ENCODE measurements around the gene NFASC.

Gene NFASC

DNA sequence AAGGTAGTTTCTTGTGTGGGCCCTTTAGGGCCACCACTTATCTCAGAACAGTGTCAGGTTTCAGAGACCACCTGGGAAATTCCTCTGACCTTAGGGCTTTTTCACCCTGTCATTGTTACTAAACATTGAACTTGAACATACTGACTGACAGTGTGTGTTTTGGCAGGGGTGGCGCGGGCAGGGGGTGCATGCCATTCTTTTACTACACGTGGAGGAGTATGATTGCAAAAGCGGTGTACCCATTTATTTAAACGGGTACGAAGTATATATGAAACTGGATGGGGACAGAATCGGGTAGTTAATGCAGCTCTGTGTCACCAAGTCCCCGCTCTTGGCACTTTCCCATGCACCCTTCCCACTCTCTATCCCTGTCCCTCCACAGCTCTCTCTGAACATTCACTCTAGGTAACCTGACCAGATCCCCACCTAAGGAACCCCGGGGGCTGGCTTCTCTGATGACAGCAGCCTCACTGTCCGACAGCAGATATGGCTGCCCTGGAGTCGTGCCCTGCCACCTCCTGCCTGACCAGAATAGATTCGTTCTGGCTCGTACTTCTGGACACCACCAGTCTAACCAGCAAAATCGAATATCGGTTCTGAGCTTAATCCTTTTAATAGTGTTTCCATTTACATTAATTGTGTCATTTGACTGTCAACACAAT, 51.3 kb downstream of the NFASC start:
- DNase-seq (ENCODE audit: low spot score) = no peak
- TF ChIP-seq, protein P1, sequence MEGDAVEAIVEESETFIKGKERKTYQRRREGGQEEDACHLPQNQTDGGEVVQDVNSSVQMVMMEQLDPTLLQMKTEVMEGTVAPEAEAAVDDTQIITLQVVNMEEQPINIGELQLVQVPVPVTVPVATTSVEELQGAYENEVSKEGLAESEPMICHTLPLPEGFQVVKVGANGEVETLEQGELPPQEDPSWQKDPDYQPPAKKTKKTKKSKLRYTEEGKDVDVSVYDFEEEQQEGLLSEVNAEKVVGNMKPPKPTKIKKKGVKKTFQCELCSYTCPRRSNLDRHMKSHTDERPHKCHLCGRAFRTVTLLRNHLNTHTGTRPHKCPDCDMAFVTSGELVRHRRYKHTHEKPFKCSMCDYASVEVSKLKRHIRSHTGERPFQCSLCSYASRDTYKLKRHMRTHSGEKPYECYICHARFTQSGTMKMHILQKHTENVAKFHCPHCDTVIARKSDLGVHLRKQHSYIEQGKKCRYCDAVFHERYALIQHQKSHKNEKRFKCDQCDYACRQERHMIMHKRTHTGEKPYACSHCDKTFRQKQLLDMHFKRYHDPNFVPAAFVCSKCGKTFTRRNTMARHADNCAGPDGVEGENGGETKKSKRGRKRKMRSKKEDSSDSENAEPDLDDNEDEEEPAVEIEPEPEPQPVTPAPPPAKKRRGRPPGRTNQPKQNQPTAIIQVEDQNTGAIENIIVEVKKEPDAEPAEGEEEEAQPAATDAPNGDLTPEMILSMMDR (IDR thresholded peaks at IDR 0.05; ENCODE audit: extremely low read depth, insufficient read depth, missing control alignments) = no peak
- in situ Hi-C loops (cut with MboI; ENCODE audit: low pct_unique_long_range_greater_than_20kb, low sequenced_read_pairs, unreplicated experiment) = no loop called here

DNA sequence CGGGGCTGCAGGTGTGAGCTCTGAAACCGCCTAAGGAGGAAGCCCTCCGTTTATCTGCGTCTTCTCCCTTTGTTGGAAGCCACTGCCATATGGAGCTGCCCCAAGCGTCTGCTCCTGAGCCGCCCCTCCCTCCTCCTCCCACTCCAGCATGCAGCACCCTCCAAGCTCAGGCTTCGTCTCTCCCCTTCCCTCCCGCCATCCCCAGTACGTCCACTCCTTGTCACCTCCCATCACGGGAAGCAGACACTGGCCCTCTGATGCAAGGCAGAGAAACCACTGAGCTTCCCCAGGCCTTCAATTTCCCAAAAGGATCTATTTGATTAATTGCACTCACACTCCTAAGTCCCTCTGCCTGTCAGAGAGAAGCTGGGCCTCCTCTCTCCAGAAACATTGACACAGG, 52.5 kb downstream of the NFASC start:
- TF ChIP-seq, protein P1 (IDR thresholded peaks at IDR 0.05; ENCODE audit: extremely low read depth, insufficient read depth, missing control alignments) = no peak
- in situ Hi-C loops (cut with MboI; ENCODE audit: low pct_unique_long_range_greater_than_20kb, low sequenced_read_pairs, unreplicated experiment) = no loop called here
- DNase-seq (ENCODE audit: low spot score) = no peak

DNA sequence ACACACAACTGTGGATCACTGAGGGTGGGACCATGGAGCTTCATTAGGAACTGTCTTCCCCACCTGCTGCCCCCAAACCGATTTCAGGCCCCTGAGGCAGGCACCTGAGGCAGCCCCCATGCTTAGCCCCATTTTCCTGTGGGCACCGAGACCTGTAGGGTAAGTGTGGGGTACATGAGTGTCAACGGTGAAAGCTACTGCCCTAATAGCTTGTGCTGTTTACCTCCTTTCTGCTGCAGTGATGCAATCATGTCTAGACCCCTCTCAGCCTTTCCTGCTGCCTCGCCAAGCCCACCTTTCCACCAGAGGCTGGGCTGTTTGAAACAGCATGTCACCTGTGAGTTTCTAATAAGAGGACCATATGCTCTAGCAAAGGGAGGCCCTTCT, 53.0 kb downstream of the NFASC start:
- TF ChIP-seq, protein P1 (IDR thresholded peaks at IDR 0.05; ENCODE audit: extremely low read depth, insufficient read depth, missing control alignments) = no peak
- in situ Hi-C loops (cut with MboI; ENCODE audit: low pct_unique_long_range_greater_than_20kb, low sequenced_read_pairs, unreplicated experiment) = no loop called here

DNA sequence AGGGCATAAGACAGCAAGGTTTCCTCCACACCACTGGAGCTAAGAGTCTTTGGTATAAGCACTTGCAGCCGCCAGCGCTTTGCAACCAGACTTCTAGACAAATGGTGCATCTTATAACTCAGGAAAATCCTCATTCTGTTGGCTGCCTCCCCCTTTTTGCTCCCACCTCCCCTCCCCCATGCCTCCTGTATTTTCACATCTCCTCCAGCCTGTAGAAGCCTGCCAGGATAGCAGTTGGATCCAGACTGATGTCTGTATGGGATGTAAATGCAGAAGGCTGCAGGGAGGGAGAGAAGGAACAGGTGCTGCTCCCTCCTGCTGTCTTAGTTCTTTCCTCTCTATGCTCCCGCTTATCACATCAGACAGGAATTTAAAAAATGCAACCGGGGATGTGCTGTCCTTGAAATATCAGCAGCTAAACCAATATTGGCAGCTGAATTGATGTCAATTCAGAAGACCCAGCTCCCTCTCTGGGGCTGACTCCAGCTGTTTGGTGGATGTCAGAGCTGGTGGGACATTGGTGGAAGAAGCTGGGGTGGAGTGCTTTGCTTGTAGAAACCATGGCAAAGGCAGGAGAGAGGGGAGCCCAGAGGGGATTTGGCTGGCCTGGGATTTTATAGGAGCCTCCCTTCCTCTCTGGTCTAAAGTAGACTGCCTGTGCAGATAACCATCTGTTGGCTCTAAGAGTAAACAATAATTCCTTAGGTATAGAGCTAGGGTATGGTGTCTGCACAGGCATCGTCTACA, 53.5 kb downstream of the NFASC start:
- in situ Hi-C loops (cut with MboI; ENCODE audit: low pct_unique_long_range_greater_than_20kb, low sequenced_read_pairs, unreplicated experiment) = no loop called here
- no peak for DNase-seq (ENCODE audit: low spot score)
- TF ChIP-seq, protein P1 (IDR thresholded peaks at IDR 0.05; ENCODE audit: extremely low read depth, insufficient read depth, missing control alignments) = no peak

More for the DNA sequence above, 53.0 kb downstream of the NFASC start:
- no peak for DNase-seq (ENCODE audit: low spot score)

DNA sequence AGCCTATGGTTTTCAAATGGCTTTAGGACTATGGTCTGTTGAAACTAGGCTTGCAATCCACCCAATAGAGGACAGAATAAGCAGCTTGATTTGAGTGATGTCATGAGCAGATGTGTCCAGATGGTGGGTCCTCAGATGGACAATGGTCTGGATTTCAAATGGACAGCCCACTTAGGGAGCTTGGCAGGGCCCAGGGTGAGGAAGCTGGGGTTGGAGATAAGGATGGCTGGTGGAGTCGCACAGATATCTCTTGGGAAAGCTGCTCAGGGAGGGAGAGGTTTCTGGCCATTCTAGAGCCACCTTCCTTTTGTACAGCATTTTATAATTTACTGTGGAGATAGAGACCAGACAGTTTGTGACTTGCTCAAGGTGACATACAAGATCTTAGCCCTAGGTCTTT, 55.0 kb downstream of the NFASC start:
- in situ Hi-C loops (cut with MboI; ENCODE audit: low pct_unique_long_range_greater_than_20kb, low sequenced_read_pairs, unreplicated experiment) = no loop called here
- no peak for DNase-seq (ENCODE audit: low spot score)

More for the DNA sequence above, 55.0 kb downstream of the NFASC start:
- TF ChIP-seq, protein P1 (IDR thresholded peaks at IDR 0.05; ENCODE audit: extremely low read depth, insufficient read depth, missing control alignments) = no peak

Data from GM13977 (cell line).